HCT116 (cell line): ENCODE data around the gene CLOCK. TPM values are rescaled to one million over a fixed set of nuclear protein-coding genes. Genes with fewer than 3 reads are reported as not detected.

Source experiments
- ATAC-seq: fragments of 200-7000 bp; cut with Tn5 transposase; 2 replicates; pipeline ENCODE4 v1.9.1; 2020; ENCODE audit warnings: mild to moderate bottlenecking, moderate library complexity
- BruUV-seq: library from RNA; stranded (reverse); fragments of 400-500 nt; replicated peaks from 2 replicates; lab custom pipeline; 2021; lab: Mats Ljungman, UMichigan
- CTCF ChIA-PET: fragments of 300-600 bp; sonication (Branson Sonifier 250); formaldehyde crosslinking; loops from one replicate; lab custom pipeline; 2021; ENCODE audit warnings: antibody characterized with exemption; lab: Charles Lee
- POLR2A ChIA-PET: fragments of 300-600, 350-600 bp; sonication (Branson Sonifier 250); formaldehyde crosslinking; loops from one replicate; lab custom pipeline; 2021; ENCODE audit warnings: antibody characterized with exemption; lab: Charles Lee
- RAD21 ChIA-PET, 2 experiments: fragments of 300-600 bp; sonication (Branson Sonifier 250); formaldehyde crosslinking; loops; one replicate each; lab custom pipeline; 2023; ENCODE audit warnings: low total read pairs in 2 of 2; ENCODE audit not compliant: uncharacterized antibody in 2 of 2, unreplicated experiment in 2 of 2, low non-redundant PET in 1 of 2; lab: Charles Lee
- DNase-seq: peaks from one replicate; pipeline ENCODE4 v3.0.0-alpha.2; 2010; ENCODE audit warnings: low read depth, low spot score
- H2AFZ ChIP-seq: fragments of 200-600 bp; shearing (Covaris generic), sonication (generic); 2 replicates; pipeline ENCODE4 v1.6.1; 2017; ENCODE audit warnings: low read depth, mixed run types, mixed read lengths, antibody characterized with exemption, low read length; ENCODE audit not compliant: poor library complexity, severe bottlenecking
- H3K27ac ChIP-seq: 2 replicates; pipeline ENCODE4 v1.5.1; 2012; ENCODE audit warnings: low read depth, low read length
- H3K27me3 ChIP-seq: fragments of 200-600 bp; sonication (generic); 2 replicates; pipeline ENCODE4 v1.6.1; 2016; ENCODE audit warnings: mixed run types, low read length, mixed read lengths; ENCODE audit not compliant: insufficient read depth
- H3K36me3 ChIP-seq, 2 experiments: fragments of 200-500 bp in 1 of 2; fragments of 200-600 bp in 1 of 2; sonication (Bioruptor generic) in 1 of 2; sonication (generic) in 1 of 2; 2 replicates each; pipeline versions ENCODE4 v1.5.1 to v1.6.1; 2014 to 2016; ENCODE audit warnings: low read length in 2 of 2, inconsistent platforms in 1 of 2, mixed read lengths in 1 of 2, mixed run types in 1 of 2; ENCODE audit not compliant: insufficient read depth in 2 of 2, control insufficient read depth in 1 of 2
- H3K4me1 ChIP-seq, 2 experiments: fragments of 200-600 bp in 1 of 2; sonication (generic) in 1 of 2; 2 replicates each; pipeline versions ENCODE4 v1.5.1 to v1.6.1; 2012 to 2017; ENCODE audit warnings: low read length in 2 of 2, inconsistent platforms in 1 of 2, mild to moderate bottlenecking in 1 of 2, mixed read lengths in 1 of 2, mixed run types in 1 of 2, moderate library complexity in 1 of 2; ENCODE audit not compliant: insufficient read depth in 2 of 2, control insufficient read depth in 1 of 2
- H3K4me2 ChIP-seq: fragments of 200-600 bp; sonication (generic); 2 replicates; pipeline ENCODE4 v1.6.1; 2017; ENCODE audit warnings: mixed run types, low read length, mixed read lengths
- H3K4me3 ChIP-seq, 2 experiments: fragments of 200-600 bp in 1 of 2; sonication (generic) in 1 of 2; replicated peaks in 1 of 2; 2 replicates each; pipeline ENCODE4 v1.5.1; 2011 to 2016; ENCODE audit warnings: low read length in 2 of 2, control low read depth in 1 of 2, low read depth in 1 of 2, mild to moderate bottlenecking in 1 of 2, mixed read lengths in 1 of 2, mixed run types in 1 of 2
- H3K79me2 ChIP-seq: fragments of 200-600 bp; sonication (generic); 2 replicates; pipeline ENCODE4 v1.6.1; 2017; ENCODE audit warnings: mild to moderate bottlenecking, mixed run types, low read length, moderate library complexity, mixed read lengths; ENCODE audit not compliant: insufficient read depth
- H3K9ac ChIP-seq: fragments of 200-600 bp; sonication (generic); 2 replicates; pipeline ENCODE4 v1.6.1; 2016; ENCODE audit warnings: low read length, mixed read lengths
- H3K9me2 ChIP-seq: fragments of 200-600 bp; sonication (generic), shearing (Covaris generic); 2 replicates; pipeline ENCODE4 v1.6.1; 2017; ENCODE audit warnings: mixed run types, mild to moderate bottlenecking, moderate library complexity; ENCODE audit not compliant: insufficient read depth
- H3K9me3 ChIP-seq, 2 experiments: fragments of 200-500 bp in 1 of 2; fragments of 200-600 bp in 1 of 2; sonication (Bioruptor generic) in 1 of 2; sonication (generic) in 1 of 2; 2 replicates each; pipeline ENCODE4 v1.6.1; 2014 to 2017; ENCODE audit warnings: low read length in 2 of 2, mixed read lengths in 2 of 2, inconsistent platforms in 1 of 2, low read depth in 1 of 2, mild to moderate bottlenecking in 1 of 2, mixed run types in 1 of 2, moderate library complexity in 1 of 2; ENCODE audit not compliant: control insufficient read depth in 1 of 2, insufficient read depth in 1 of 2
- H4K20me1 ChIP-seq: fragments of 200-600 bp; sonication (generic), shearing (Covaris generic); 2 replicates; pipeline ENCODE4 v1.6.1; 2017; ENCODE audit warnings: mixed run types, mild to moderate bottlenecking, moderate library complexity; ENCODE audit not compliant: insufficient read depth
- CBX3 ChIP-seq: IDR thresholded peaks from 2 replicates; pipeline ENCODE4 v1.6.1; 2012; ENCODE audit warnings: low read depth
- CEBPB ChIP-seq: IDR thresholded peaks from 2 replicates; pipeline ENCODE4 v1.6.1; 2012; ENCODE audit warnings: low read depth
- EGR1 ChIP-seq: IDR thresholded peaks from 2 replicates; pipeline ENCODE4 v1.6.1; 2012; ENCODE audit warnings: low read depth
- ELF1 ChIP-seq: IDR thresholded peaks from 2 replicates; pipeline ENCODE4 v1.6.1; 2012; ENCODE audit warnings: low read depth, borderline replicate concordance
- EZH2 ChIP-seq: fragments of 200-600 bp; sonication (generic); IDR thresholded peaks from 2 replicates; pipeline ENCODE4 v1.6.1; 2017; ENCODE audit warnings: antibody characterized with exemption, mixed run types
- EZH2phosphoT487 ChIP-seq: fragments of 200-600 bp; IDR thresholded peaks from 2 replicates; pipeline ENCODE4 v1.6.1; 2018; ENCODE audit warnings: antibody characterized with exemption, borderline replicate concordance
- JUND ChIP-seq: IDR thresholded peaks from 2 replicates; pipeline ENCODE4 v1.6.1; 2012
- POLR2AphosphoS5 ChIP-seq: IDR thresholded peaks from 2 replicates; pipeline ENCODE4 v1.6.1; 2011; ENCODE audit warnings: mild to moderate bottlenecking, low read depth, low read length, moderate library complexity
- SIN3A ChIP-seq: IDR thresholded peaks from 2 replicates; pipeline ENCODE4 v1.6.1; 2012; ENCODE audit warnings: low read depth
- SP1 ChIP-seq: IDR thresholded peaks from 2 replicates; pipeline ENCODE4 v1.6.1; 2012; ENCODE audit warnings: low read depth
- SRF ChIP-seq: IDR thresholded peaks from 2 replicates; pipeline ENCODE4 v1.6.1; 2012; ENCODE audit warnings: low read depth
- TCF7L2 ChIP-seq: IDR thresholded peaks from 2 replicates; pipeline ENCODE4 v1.7.0; 2011; ENCODE audit warnings: borderline replicate concordance, inconsistent platforms; ENCODE audit not compliant: insufficient read depth, insufficient read length; ENCODE audit errors: extremely low read depth
- ZFX ChIP-seq: fragments of 450-650 bp; IDR thresholded peaks from 2 replicates; pipeline ENCODE4 v1.6.1; 2017
- intact Hi-C: fragments of 100-400 bp; cut with micrococcal nuclease; formaldehyde crosslinking; loops from 2 replicates; pipeline ENCODE4 v1.10.0; 2022
- total RNA-seq: library from RNA; stranded (reverse); gene quantifications from one replicate; pipeline ENCODE4 v1.2.1, GENCODE V29; 2021; ENCODE audit not compliant: unreplicated experiment
- TF ChIP-seq, protein P1 (sequence below), 3 experiments: fragments of 200-600 bp in 1 of 3; sonication (generic) in 1 of 3; IDR thresholded peaks in 2 of 3; conservative IDR thresholded peaks in 1 of 3; 2 replicates each; pipeline ENCODE4 v1.5.1; 2012 to 2017; ENCODE audit warnings: low read depth in 2 of 3, low read length in 2 of 3, antibody characterized with exemption in 1 of 3, borderline replicate concordance in 1 of 3, control low read depth in 1 of 3, mild to moderate bottlenecking in 1 of 3, mixed read lengths in 1 of 3, mixed run types in 1 of 3, moderate library complexity in 1 of 3; ENCODE audit not compliant: insufficient read depth in 1 of 3
- TF ChIP-seq, protein P2 (sequence below): IDR thresholded peaks from 2 replicates; pipeline ENCODE4 v1.6.1; 2012; ENCODE audit warnings: low read depth
- TF ChIP-seq, protein P3 (sequence below): IDR thresholded peaks from 2 replicates; pipeline ENCODE4 v1.6.1; 2011; ENCODE audit warnings: mild to moderate bottlenecking, low read length, moderate library complexity; ENCODE audit not compliant: insufficient replicate concordance; ENCODE audit errors: extremely low read depth
- TF ChIP-seq, protein P4 (sequence below): IDR thresholded peaks from 2 replicates; pipeline ENCODE4 v1.6.1; 2012

Gene CLOCK
- total RNA-seq, 1 experiment from 2014 or later: 38.7 TPM

DNA sequence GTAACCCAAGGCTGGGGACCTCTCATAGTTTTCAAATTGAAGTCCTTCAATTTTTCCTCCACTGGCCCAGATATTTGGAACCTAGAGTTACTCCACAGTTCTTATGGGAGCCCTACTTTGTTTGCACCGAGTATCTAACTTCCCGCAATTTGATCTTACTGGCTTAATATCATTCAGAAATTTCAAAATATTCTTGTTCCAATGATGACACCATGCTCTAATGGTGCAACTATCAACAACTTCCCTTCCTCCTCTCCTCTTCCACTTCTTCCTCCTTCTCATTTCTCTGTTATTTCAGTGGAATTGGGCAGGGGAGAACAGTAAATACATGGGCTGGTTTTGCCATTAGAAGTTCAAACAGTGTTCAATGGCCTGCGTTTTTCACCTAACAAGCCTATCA is 25.1 kb upstream of the CLOCK start:
- RAD21 ChIA-PET: no interaction called here
- Histone ChIP-seq H4K20me1 (no peaks in the 10 kb centered on the region), H3K4me2 (no peak overlapping the region), H3K9me3 (peaks cover 0 to 5% of the 10 kb centered on the region in 2 experiments; a peak in 1 of 4 replicates), H3K27me3 (no peaks in the 10 kb centered on the region), H3K27ac (no peak overlapping the region), H3K4me3 (no peak overlapping the region), H3K79me2 (no peaks in the 10 kb centered on the region), H2AFZ (no peak overlapping the region), H3K9me2 (no peaks in the 10 kb centered on the region), H3K36me3 (no peaks in the 10 kb centered on the region), H3K4me1 (0 out of 4 replicates have a peak, but pooled peaks cover 0 to 3% of the 10 kb centered on the region in 2 experiments), H3K9ac (no peak overlapping the region)
- no TSS peak for BruUV-seq
- CTCF ChIA-PET: no interaction called here
- DNase-seq: no peak
- POLR2A ChIA-PET: no interaction called here
- intact Hi-C loops: no loop called here
- TF ChIP-seq SRF (no peak), JUND (no peak), SP1 (no peak), CBX3 (no peak), SIN3A (no peak), ZFX (no peak), CEBPB (no peak), ELF1 (no peak), TCF7L2 (no peak), EZH2 (no peak), EGR1 (no peak), POLR2AphosphoS5 (no peak), EZH2phosphoT487 (no peak)
- TF ChIP-seq, protein P1, sequence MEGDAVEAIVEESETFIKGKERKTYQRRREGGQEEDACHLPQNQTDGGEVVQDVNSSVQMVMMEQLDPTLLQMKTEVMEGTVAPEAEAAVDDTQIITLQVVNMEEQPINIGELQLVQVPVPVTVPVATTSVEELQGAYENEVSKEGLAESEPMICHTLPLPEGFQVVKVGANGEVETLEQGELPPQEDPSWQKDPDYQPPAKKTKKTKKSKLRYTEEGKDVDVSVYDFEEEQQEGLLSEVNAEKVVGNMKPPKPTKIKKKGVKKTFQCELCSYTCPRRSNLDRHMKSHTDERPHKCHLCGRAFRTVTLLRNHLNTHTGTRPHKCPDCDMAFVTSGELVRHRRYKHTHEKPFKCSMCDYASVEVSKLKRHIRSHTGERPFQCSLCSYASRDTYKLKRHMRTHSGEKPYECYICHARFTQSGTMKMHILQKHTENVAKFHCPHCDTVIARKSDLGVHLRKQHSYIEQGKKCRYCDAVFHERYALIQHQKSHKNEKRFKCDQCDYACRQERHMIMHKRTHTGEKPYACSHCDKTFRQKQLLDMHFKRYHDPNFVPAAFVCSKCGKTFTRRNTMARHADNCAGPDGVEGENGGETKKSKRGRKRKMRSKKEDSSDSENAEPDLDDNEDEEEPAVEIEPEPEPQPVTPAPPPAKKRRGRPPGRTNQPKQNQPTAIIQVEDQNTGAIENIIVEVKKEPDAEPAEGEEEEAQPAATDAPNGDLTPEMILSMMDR (IDR thresholded peaks at IDR 0.05 in 2 of 3, conservative IDR thresholded peaks at IDR 0.05 in 1 of 3; ENCODE audit: borderline replicate concordance in 1 of 3, insufficient read depth in 1 of 3, low read depth in 2 of 3, low read length in 2 of 3): no peak
- TF ChIP-seq, protein P2, sequence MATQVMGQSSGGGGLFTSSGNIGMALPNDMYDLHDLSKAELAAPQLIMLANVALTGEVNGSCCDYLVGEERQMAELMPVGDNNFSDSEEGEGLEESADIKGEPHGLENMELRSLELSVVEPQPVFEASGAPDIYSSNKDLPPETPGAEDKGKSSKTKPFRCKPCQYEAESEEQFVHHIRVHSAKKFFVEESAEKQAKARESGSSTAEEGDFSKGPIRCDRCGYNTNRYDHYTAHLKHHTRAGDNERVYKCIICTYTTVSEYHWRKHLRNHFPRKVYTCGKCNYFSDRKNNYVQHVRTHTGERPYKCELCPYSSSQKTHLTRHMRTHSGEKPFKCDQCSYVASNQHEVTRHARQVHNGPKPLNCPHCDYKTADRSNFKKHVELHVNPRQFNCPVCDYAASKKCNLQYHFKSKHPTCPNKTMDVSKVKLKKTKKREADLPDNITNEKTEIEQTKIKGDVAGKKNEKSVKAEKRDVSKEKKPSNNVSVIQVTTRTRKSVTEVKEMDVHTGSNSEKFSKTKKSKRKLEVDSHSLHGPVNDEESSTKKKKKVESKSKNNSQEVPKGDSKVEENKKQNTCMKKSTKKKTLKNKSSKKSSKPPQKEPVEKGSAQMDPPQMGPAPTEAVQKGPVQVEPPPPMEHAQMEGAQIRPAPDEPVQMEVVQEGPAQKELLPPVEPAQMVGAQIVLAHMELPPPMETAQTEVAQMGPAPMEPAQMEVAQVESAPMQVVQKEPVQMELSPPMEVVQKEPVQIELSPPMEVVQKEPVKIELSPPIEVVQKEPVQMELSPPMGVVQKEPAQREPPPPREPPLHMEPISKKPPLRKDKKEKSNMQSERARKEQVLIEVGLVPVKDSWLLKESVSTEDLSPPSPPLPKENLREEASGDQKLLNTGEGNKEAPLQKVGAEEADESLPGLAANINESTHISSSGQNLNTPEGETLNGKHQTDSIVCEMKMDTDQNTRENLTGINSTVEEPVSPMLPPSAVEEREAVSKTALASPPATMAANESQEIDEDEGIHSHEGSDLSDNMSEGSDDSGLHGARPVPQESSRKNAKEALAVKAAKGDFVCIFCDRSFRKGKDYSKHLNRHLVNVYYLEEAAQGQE: no peak
- TF ChIP-seq, protein P3, sequence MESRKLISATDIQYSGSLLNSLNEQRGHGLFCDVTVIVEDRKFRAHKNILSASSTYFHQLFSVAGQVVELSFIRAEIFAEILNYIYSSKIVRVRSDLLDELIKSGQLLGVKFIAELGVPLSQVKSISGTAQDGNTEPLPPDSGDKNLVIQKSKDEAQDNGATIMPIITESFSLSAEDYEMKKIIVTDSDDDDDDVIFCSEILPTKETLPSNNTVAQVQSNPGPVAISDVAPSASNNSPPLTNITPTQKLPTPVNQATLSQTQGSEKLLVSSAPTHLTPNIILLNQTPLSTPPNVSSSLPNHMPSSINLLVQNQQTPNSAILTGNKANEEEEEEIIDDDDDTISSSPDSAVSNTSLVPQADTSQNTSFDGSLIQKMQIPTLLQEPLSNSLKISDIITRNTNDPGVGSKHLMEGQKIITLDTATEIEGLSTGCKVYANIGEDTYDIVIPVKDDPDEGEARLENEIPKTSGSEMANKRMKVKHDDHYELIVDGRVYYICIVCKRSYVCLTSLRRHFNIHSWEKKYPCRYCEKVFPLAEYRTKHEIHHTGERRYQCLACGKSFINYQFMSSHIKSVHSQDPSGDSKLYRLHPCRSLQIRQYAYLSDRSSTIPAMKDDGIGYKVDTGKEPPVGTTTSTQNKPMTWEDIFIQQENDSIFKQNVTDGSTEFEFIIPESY: no peak
- TF ChIP-seq, protein P4, sequence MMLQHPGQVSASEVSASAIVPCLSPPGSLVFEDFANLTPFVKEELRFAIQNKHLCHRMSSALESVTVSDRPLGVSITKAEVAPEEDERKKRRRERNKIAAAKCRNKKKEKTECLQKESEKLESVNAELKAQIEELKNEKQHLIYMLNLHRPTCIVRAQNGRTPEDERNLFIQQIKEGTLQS: no peak
- TF ChIP-seq, all 23 proteins: peak for 0
- no peak for ATAC-seq
